Measurements from ENCODE around the gene ITK. TPM values are rescaled to one million over a fixed set of nuclear protein-coding genes. Genes with fewer than 3 reads are reported as not detected.

ITK gene
- polyA plus RNA-seq (2011; rRNA removed) (0.03 TPM in 1 of 2 replicates, not detected in the other), polyA plus RNA-seq (2017; fragmentation: RNase III; extraction: RNeasy Plus Mini Kit Qiagen cat#74134 plus additional on column Dnase treatment) (not detected in 3 replicates), polyA minus RNA-seq (2011; rRNA and poly(A)+ RNA removed) (not detected in 2 replicates)
- not detected in 2 replicates for polyA plus RNA-seq (2012; cell fraction: cytosol; rRNA removed)
- polyA plus RNA-seq (2012; cell fraction: nucleus; rRNA removed), result not detected in 2 replicates

GRCh38 chr5:157180374-157181264 lies at the start of gene ITK:
Gene ITK, plus strand, starts transcription at chr5:157180840. Its CDS starts 138 bp downstream, at chr5:157180978.
- no peak within 1 kb of the TSS for H3K4me2 ChIP-seq
- ATAC-seq, result no peak
- ChIA-PET CTCF (no interaction called here), POLR2A (no interaction called here)
- no peak within 1 kb of the TSS for H3K27ac ChIP-seq
- peaks cover 4% of the 10 kb centered on the region; the same call in 1 of the 3 replicates for H3K9me3 ChIP-seq
- DNase-seq (ENCODE audit: low read depth in 1 of 2, low spot score in 1 of 2), result no peak
- H3K4me3 ChIP-seq, result no peak within 1 kb of the TSS
- no peaks in the 10 kb centered on the region for H3K4me1 ChIP-seq
- FAIRE-seq, result no peak
- TF ChIP-seq ELK1 (IDR thresholded peaks at IDR 0.05; ENCODE audit: low read depth, low read length), result no peak
- TF ChIP-seq, protein P1, sequence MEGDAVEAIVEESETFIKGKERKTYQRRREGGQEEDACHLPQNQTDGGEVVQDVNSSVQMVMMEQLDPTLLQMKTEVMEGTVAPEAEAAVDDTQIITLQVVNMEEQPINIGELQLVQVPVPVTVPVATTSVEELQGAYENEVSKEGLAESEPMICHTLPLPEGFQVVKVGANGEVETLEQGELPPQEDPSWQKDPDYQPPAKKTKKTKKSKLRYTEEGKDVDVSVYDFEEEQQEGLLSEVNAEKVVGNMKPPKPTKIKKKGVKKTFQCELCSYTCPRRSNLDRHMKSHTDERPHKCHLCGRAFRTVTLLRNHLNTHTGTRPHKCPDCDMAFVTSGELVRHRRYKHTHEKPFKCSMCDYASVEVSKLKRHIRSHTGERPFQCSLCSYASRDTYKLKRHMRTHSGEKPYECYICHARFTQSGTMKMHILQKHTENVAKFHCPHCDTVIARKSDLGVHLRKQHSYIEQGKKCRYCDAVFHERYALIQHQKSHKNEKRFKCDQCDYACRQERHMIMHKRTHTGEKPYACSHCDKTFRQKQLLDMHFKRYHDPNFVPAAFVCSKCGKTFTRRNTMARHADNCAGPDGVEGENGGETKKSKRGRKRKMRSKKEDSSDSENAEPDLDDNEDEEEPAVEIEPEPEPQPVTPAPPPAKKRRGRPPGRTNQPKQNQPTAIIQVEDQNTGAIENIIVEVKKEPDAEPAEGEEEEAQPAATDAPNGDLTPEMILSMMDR (IDR thresholded peaks at IDR 0.05), result no peak
- no peak for TF ChIP-seq GATA3 (IDR thresholded peaks at IDR 0.05; ENCODE audit: borderline replicate concordance)
- no peak for TF ChIP-seq EP300 (IDR thresholded peaks at IDR 0.05)
- WGBS (ENCODE audit: missing lambda C conversion rate), result 36% methylated on average over 8 of the region's 8 CpGs

GRCh38 chr5:157130925-157131324 lies 49.7 kb upstream of the ITK start:
- Histone ChIP-seq H3K4me3 (no peak overlapping the region), H3K27ac (peak overlapping the region; percentile 77 to 87), H3K4me2 (peak overlapping the region; percentile 59), H3K9me3 (no peaks in the 10 kb centered on the region), H3K4me1 (peaks cover 26% of the 10 kb centered on the region)
- peak; percentile 9; the same call in 1 of the 3 replicates for TF ChIP-seq SMC3 (IDR thresholded peaks at IDR 0.05)
- peak; percentile 14; the same call in 1 of the 2 replicates for TF ChIP-seq GATA3 (IDR thresholded peaks at IDR 0.05; ENCODE audit: borderline replicate concordance)
- no peak for TF ChIP-seq CBX8 (IDR thresholded peaks at IDR 0.05)
- FAIRE-seq (no peak), ATAC-seq (peak; percentile 63 to 67; a peak in 4 of 6 replicates), DNase-seq (ENCODE audit: low read depth in 1 of 2, low spot score in 1 of 2) (peak; percentile 41 to 44)
- ChIA-PET POLR2A (no interaction called here), CTCF (interaction anchor here (0.6 to 2.7 kb wide), 11 partner anchors 11 to 1994 kb away, joined by 3 to 26 read pairs (median 5); partner anchors contain the start of genes HAVCR1 and MED7)
- 50% methylated on average over 7 of the region's 7 CpGs for WGBS (ENCODE audit: missing lambda C conversion rate)

DNA sequence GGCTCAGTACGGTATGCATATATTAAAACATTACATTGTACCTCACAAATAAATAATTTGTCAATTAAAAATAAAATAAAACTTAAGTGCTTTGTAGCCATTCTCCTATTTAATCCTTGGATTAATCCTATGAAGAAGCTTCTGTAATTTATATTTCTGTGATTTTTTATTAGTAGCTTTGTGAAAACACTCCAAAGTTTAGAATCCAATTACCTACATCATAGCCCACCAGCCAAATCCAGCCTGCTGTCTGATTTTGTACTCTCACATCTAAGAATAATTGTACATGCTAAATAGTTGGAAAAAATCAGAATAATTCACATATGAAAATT lies 48.4 kb upstream of the ITK start:
- DNase-seq (ENCODE audit: low read depth in 1 of 2, low spot score in 1 of 2) (no peak), ATAC-seq (no peak), FAIRE-seq (no peak)
- H3K4me2 ChIP-seq, result no peak overlapping the region
- no peaks in the 10 kb centered on the region for H3K9me3 ChIP-seq
- ChIA-PET POLR2A (interaction anchor here (0.9 to 1.5 kb wide), 2 partner anchors 10 to 108 kb away, joined by 3 to 8 read pairs; partner anchors contain the start of gene MED7), CTCF (interaction anchor here (0.6 to 4.7 kb wide), 50 partner anchors 10 to 1996 kb away, joined by 3 to 26 read pairs (median 4); partner anchors contain the start of genes HAVCR1 and MED7)
- peak overlapping the region; percentile 19 to 46; a peak in 3 of 6 replicates for H3K27ac ChIP-seq
- TF ChIP-seq HDAC2 (IDR thresholded peaks at IDR 0.05) (no peak), SREBF2 (IDR thresholded peaks at IDR 0.05) (no peak), RCOR1 (IDR thresholded peaks at IDR 0.05; ENCODE audit: low read depth, low read length) (no peak), TFCP2L1 (CRISPR knock-in tag; IDR thresholded peaks at IDR 0.05) (no peak), MYC (IDR thresholded peaks at IDR 0.05; ENCODE audit: borderline replicate concordance, low read length) (no peak), ELK1 (IDR thresholded peaks at IDR 0.05; ENCODE audit: low read depth, low read length) (no peak), RAD21 (conservative IDR thresholded peaks at IDR 0.05 in 1 of 2, IDR thresholded peaks at IDR 0.05 in 1 of 2) (no peak), HEYL (CRISPR knock-in tag; IDR thresholded peaks at IDR 0.05) (no peak), JUN (IDR thresholded peaks at IDR 0.05) (no peak), FOXS1 (CRISPR knock-in tag; IDR thresholded peaks at IDR 0.05) (no peak), EHF (CRISPR knock-in tag; IDR thresholded peaks at IDR 0.05) (no peak)
- TF ChIP-seq, protein P2, sequence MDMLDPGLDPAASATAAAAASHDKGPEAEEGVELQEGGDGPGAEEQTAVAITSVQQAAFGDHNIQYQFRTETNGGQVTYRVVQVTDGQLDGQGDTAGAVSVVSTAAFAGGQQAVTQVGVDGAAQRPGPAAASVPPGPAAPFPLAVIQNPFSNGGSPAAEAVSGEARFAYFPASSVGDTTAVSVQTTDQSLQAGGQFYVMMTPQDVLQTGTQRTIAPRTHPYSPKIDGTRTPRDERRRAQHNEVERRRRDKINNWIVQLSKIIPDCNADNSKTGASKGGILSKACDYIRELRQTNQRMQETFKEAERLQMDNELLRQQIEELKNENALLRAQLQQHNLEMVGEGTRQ (IDR thresholded peaks at IDR 0.05), result no peak
- TF ChIP-seq, protein P3, sequence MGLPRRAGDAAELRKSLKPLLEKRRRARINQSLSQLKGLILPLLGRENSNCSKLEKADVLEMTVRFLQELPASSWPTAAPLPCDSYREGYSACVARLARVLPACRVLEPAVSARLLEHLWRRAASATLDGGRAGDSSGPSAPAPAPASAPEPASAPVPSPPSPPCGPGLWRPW (IDR thresholded peaks at IDR 0.05), result no peak
- peaks cover 26% of the 10 kb centered on the region for H3K4me1 ChIP-seq
- no peak overlapping the region for H3K4me3 ChIP-seq
- 0% methylated on average over 1 of the region's 1 CpG for WGBS (ENCODE audit: missing lambda C conversion rate)

Measured in A549 (cell line).